Gastrocnemius medialis (tissue), 4 donors: Measurements from ENCODE around the gene EVC. TPM values are rescaled to one million over a fixed set of nuclear protein-coding genes. Genes with fewer than 3 reads are reported as not detected.

Source experiments
- ATAC-seq, 2 donors: fragments of 150-250 bp; one replicate each; pipeline ENCODE4 v1.9.1; 2016
- DNase-seq, 2 donors: peaks; one replicate each; pipeline ENCODE4 v3.0.0-alpha.2; 2019
- H3K27ac ChIP-seq, 4 donors: fragments of 200-600 bp; sonication (generic); 1 replicate in 1 of 4; 2 replicates in 3 of 4; pipeline ENCODE4 v1.5.1; 2016 to 2018; ENCODE audit warnings: mild to moderate bottlenecking in 2 of 4, moderate library complexity in 1 of 4
- H3K27me3 ChIP-seq, 3 donors: fragments of 200-600 bp; sonication (generic) in 2 of 3; 1 replicate in 1 of 3; 2 replicates in 2 of 3; pipeline versions ENCODE4 v1.5.1 to v1.6.0; 2016 to 2019; ENCODE audit warnings: mild to moderate bottlenecking in 1 of 3, moderate library complexity in 1 of 3
- H3K36me3 ChIP-seq, 2 donors: fragments of 200-600 bp; sonication (generic) in 1 of 2; one replicate each; pipeline ENCODE4 v1.5.1; 2017 to 2018
- H3K4me1 ChIP-seq, 2 donors: fragments of 200-600 bp; sonication (generic) in 1 of 2; one replicate each; pipeline ENCODE4 v1.5.1; 2016 to 2017; ENCODE audit warnings: mild to moderate bottlenecking in 2 of 2
- H3K4me3 ChIP-seq, 4 donors: fragments of 200-600 bp; sonication (generic) in 3 of 4; 1 replicate in 1 of 4; 2 replicates in 3 of 4; pipeline ENCODE4 v1.5.1; 2016 to 2019; ENCODE audit warnings: mild to moderate bottlenecking in 2 of 4
- H3K9me3 ChIP-seq, 3 donors: fragments of 200-600 bp; sonication (generic) in 2 of 3; 1 replicate in 1 of 3; 2 replicates in 2 of 3; pipeline ENCODE4 v1.5.1; 2016 to 2019
- CTCF ChIP-seq, 5 experiments: fragments of 450-650 bp in 3 of 5; fragments of 200-600 bp in 2 of 5; sonication (generic) in 2 of 5; IDR thresholded peaks in 4 of 5; conservative IDR thresholded peaks in 1 of 5; 1 replicate in 4 of 5; 2 replicates in 1 of 5; pipeline ENCODE4 v1.5.1; 2016 to 2019; ENCODE audit warnings: antibody characterized with exemption in 5 of 5, mild to moderate bottlenecking in 3 of 5, moderate library complexity in 3 of 5
- POLR2A ChIP-seq, 2 donors: fragments of 450-650 bp; IDR thresholded peaks; one replicate each; pipeline ENCODE4 v1.6.1; 2017; ENCODE audit warnings: antibody characterized with exemption in 2 of 2, mild to moderate bottlenecking in 2 of 2, moderate library complexity in 2 of 2
- in situ Hi-C, 4 donors: fragments of 200-750 bp; cut with MboI; loops; one replicate each; pipeline versions ENCODE4 v1.15.0 to v1.8.0; 2017; ENCODE audit warnings: low sequenced_read_pairs in 4 of 4
- intact Hi-C: fragments of 100-400 bp; cut with DNase I; formaldehyde crosslinking; loops from one replicate; pipeline ENCODE4 v1.15.1; 2023; ENCODE audit warnings: low total_unique reads
- total RNA-seq, 4 donors: library from RNA; depleted of rRNA; stranded (reverse); fragments of >200 nt; gene quantifications; one replicate each; pipeline versions ENCODE4 v1.1.0 to v1.2.3, GENCODE V29; 2016

The EVC gene
- total RNA-seq, 4 donors from 2014 or later = 1.5 to 9.8 (median 2.0) TPM

- no peak for ATAC-seq
- H3K4me1 ChIP-seq = no peaks in the 10 kb centered on the region
- H3K9me3 ChIP-seq = no peaks in the 10 kb centered on the region
- H3K4me3 ChIP-seq = no peak overlapping the region
- intact Hi-C loops (no loop called here), in situ Hi-C loops (no loop called here)
- no peak for DNase-seq
- H3K27ac ChIP-seq = no peak overlapping the region
- no peaks in the 10 kb centered on the region for H3K27me3 ChIP-seq
- TF ChIP-seq CTCF (IDR thresholded peaks at IDR 0.05 in 4 of 5, conservative IDR thresholded peaks at IDR 0.05 in 1 of 5) (no peak), POLR2A (IDR thresholded peaks at IDR 0.05) (no peak)
- no peaks in the 10 kb centered on the region for H3K36me3 ChIP-seq
Observed at GRCh38 chr4:5753766-5754528, 42.9 kb downstream of the EVC start.

GRCh38 chr4:5754529-5754881, 43.5 kb downstream of the EVC start:
- Histone ChIP-seq H3K27ac (no peak overlapping the region), H3K4me1 (no peaks in the 10 kb centered on the region), H3K4me3 (no peak overlapping the region), H3K27me3 (no peaks in the 10 kb centered on the region), H3K9me3 (no peaks in the 10 kb centered on the region), H3K36me3 (no peaks in the 10 kb centered on the region)
- in situ Hi-C loops (no loop called here), intact Hi-C loops (no loop called here)
- ATAC-seq = no peak
- TF ChIP-seq CTCF (IDR thresholded peaks at IDR 0.05 in 4 of 5, conservative IDR thresholded peaks at IDR 0.05 in 1 of 5) = no peak
- TF ChIP-seq POLR2A (IDR thresholded peaks at IDR 0.05) = no peak
- DNase-seq = no peak

GRCh38 chr4:5755161-5755560, 44.2 kb downstream of the EVC start:
- no peak overlapping the region for H3K4me3 ChIP-seq
- no peaks in the 10 kb centered on the region for H3K27me3 ChIP-seq
- in situ Hi-C loops = no loop called here
- no peak overlapping the region for H3K27ac ChIP-seq
- DNase-seq = no peak
- H3K9me3 ChIP-seq = no peaks in the 10 kb centered on the region
- no peak for TF ChIP-seq POLR2A (IDR thresholded peaks at IDR 0.05)
- TF ChIP-seq CTCF (IDR thresholded peaks at IDR 0.05 in 4 of 5, conservative IDR thresholded peaks at IDR 0.05 in 1 of 5) = no peak
- intact Hi-C loops = no loop called here
- no peaks in the 10 kb centered on the region for H3K36me3 ChIP-seq
- ATAC-seq = no peak
- H3K4me1 ChIP-seq = no peaks in the 10 kb centered on the region

- Histone ChIP-seq H3K27ac (no peak overlapping the region), H3K4me3 (no peak overlapping the region), H3K36me3 (no peaks in the 10 kb centered on the region), H3K4me1 (no peaks in the 10 kb centered on the region), H3K27me3 (no peaks in the 10 kb centered on the region), H3K9me3 (no peaks in the 10 kb centered on the region)
- no peak for DNase-seq
- in situ Hi-C loops = no loop called here
- no peak for ATAC-seq
- TF ChIP-seq POLR2A (IDR thresholded peaks at IDR 0.05) = no peak
- no peak for TF ChIP-seq CTCF (IDR thresholded peaks at IDR 0.05 in 4 of 5, conservative IDR thresholded peaks at IDR 0.05 in 1 of 5)
- intact Hi-C loops = no loop called here
Observed at GRCh38 chr4:5755679-5756078, 44.7 kb downstream of the EVC start.

- ATAC-seq (no peak), DNase-seq (no peak)
- intact Hi-C loops = no loop called here
- Histone ChIP-seq H3K27me3 (no peaks in the 10 kb centered on the region), H3K9me3 (no peaks in the 10 kb centered on the region), H3K27ac (no peak overlapping the region), H3K4me3 (no peak overlapping the region), H3K4me1 (no peaks in the 10 kb centered on the region), H3K36me3 (no peaks in the 10 kb centered on the region)
- in situ Hi-C loops = no loop called here
- TF ChIP-seq CTCF (IDR thresholded peaks at IDR 0.05 in 4 of 5, conservative IDR thresholded peaks at IDR 0.05 in 1 of 5) (no peak), POLR2A (IDR thresholded peaks at IDR 0.05) (no peak)
Observed at GRCh38 chr4:5756271-5756670, 45.3 kb downstream of the EVC start.
